H1 (cell line): ENCODE results near the gene ZNF555. TPM values are rescaled to one million over a fixed set of nuclear protein-coding genes. Genes with fewer than 3 reads are reported as not detected.

ENCODE experiments used
- CHD7 ChIP-seq: fragments of 300-600 bp; sonication (generic); IDR thresholded peaks from 2 replicates; pipeline ENCODE4 v1.7.1; 2012; ENCODE audit warnings: low read length, moderate library complexity, mild to moderate bottlenecking, inconsistent platforms; ENCODE audit not compliant: insufficient replicate concordance
- JUN ChIP-seq: IDR thresholded peaks from 2 replicates; pipeline ENCODE4 v1.6.1; 2011; ENCODE audit warnings: low read depth, mild to moderate bottlenecking, improper control_type of control experiment, low read length
- MAFK ChIP-seq: IDR thresholded peaks from 2 replicates; pipeline ENCODE4 v1.6.1; 2012; ENCODE audit warnings: low read depth, mild to moderate bottlenecking, improper control_type of control experiment, low read length
- RXRA ChIP-seq: IDR thresholded peaks from 2 replicates; pipeline ENCODE4 v1.6.1; 2011; ENCODE audit warnings: low read depth, mild to moderate bottlenecking, low read length, moderate library complexity; ENCODE audit not compliant: insufficient read depth
- polyA plus RNA-seq, 7 experiments: library from polyadenylated mRNA; depleted of rRNA in 3 of 7; stranded (reverse) in 5 of 7; unstranded in 2 of 7; fragments of >200 nt in 5 of 7; fragments of 200-250 nt in 2 of 7; gene quantifications; 1 replicate in 5 of 7; 2 replicates in 1 of 7; 4 replicates in 1 of 7; pipeline versions ENCODE4 v1.2.1 to v1.2.3, GENCODE V29; 2011 to 2013; ENCODE audit warnings: missing spikeins in 2 of 7, mixed read lengths in 2 of 7
- total RNA-seq: library from RNA; stranded (reverse); fragmentation: NEBNext Ultra II Directional; extraction: Animal tissue kit (Norgen Biotek cat#: 25700); gene quantifications from 2 replicates; pipeline ENCODE4 v1.2.1, GENCODE V29; 2021

The ZNF555 gene
- total and polyA plus RNA-seq, 2 of the 8 experiments (the other 6 are each of a cell fraction or from before 2014, with no cell fraction given) = 1.6 to 5.7 TPM

DNA sequence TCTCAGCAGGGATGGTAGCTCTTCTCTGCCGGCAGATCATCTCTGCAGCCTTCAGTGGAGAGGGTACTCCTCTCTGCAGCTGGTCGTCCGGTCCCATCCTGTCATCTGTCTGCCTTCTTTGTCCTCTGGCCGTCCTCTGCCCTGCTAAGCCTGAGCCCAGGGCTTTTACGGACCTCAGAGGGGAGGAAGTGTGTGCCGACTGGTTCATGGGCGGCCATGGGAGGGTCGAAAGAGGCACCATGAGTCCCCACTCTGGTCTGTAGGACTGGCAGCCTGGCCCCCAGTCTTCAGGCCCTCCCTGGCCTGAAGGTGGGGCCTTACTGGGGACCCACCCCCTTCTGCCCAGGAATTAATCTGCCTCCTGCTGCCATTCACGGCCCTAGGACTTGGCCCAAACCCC, 17.6 kb upstream of the ZNF555 start (continued):
- TF ChIP-seq CHD7 (no peak), MAFK (no peak), RXRA (no peak), JUN (no peak)
